Epithelial cell of proximal tubule (primary cell): ENCODE measurements around the gene SORCS2. TPM values are rescaled to one million over a fixed set of nuclear protein-coding genes. Genes with fewer than 3 reads are reported as not detected.
A peak's percentile ranks its signal among the peaks of the same experiment; 100 is the strongest.

Experiments used
- DNase-seq: peaks from one replicate; pipeline ENCODE4 v3.0.0-alpha.2; 2011; ENCODE audit warnings: low read depth
- H3K4me3 ChIP-seq: 2 replicates; pipeline ENCODE4 v1.5.1; 2011; ENCODE audit warnings: low read depth, mild to moderate bottlenecking, low read length
- total RNA-seq: library from RNA; depleted of rRNA; stranded (reverse); fragments of >200 nt; gene quantifications from 2 replicates; pipeline ENCODE4 v1.2.3, GENCODE V29; 2015
- TF ChIP-seq, protein P1 (sequence below): conservative IDR thresholded peaks from 2 replicates; pipeline ENCODE4 v1.5.1; 2012; ENCODE audit warnings: low read depth, mild to moderate bottlenecking, low read length

The SORCS2 gene
- total RNA-seq, 1 donor from 2014 or later = 0.29 TPM

DNA sequence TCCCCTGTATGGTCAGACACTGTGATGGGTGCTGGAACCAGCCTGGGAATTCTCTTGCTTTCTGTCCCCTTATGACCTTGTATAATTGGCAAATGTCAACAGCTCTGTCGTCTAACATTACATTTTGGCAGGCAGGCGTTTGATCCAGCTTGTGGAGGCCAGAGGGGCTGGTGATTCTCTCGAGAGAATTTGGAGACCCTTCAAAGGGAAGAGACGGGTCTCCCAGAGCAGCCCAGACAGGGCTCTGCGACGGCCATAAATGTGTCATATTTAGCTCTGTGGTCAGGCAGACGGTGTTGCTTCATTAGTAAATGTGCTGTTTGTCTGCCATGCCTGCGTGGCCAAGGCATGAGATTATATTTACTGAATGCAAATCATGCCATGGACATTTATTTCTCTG lies 68.7 kb downstream of the SORCS2 start:
- TF ChIP-seq, protein P1, sequence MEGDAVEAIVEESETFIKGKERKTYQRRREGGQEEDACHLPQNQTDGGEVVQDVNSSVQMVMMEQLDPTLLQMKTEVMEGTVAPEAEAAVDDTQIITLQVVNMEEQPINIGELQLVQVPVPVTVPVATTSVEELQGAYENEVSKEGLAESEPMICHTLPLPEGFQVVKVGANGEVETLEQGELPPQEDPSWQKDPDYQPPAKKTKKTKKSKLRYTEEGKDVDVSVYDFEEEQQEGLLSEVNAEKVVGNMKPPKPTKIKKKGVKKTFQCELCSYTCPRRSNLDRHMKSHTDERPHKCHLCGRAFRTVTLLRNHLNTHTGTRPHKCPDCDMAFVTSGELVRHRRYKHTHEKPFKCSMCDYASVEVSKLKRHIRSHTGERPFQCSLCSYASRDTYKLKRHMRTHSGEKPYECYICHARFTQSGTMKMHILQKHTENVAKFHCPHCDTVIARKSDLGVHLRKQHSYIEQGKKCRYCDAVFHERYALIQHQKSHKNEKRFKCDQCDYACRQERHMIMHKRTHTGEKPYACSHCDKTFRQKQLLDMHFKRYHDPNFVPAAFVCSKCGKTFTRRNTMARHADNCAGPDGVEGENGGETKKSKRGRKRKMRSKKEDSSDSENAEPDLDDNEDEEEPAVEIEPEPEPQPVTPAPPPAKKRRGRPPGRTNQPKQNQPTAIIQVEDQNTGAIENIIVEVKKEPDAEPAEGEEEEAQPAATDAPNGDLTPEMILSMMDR = no peak
- no peak overlapping the region for H3K4me3 ChIP-seq
- no peak for DNase-seq

DNA sequence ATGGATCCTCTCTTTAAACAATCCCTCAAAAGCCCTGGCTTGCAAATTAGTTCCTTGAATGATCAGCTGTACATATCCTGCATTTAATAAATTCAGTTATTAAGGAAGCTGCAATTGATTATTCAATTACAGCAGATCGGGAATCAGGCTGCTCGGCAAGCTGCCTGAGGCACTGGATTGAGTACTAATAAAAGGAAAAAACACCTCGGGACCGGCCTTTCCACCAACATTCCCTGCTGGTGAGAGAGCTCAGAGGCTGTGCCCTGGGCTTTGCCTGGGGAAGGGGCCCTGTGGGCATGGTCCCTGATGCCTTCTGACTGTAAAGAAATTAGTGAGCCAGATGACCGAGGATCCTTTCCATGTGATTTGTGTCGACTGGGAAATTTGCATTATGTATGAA lies 69.2 kb downstream of the SORCS2 start:
- no peak for DNase-seq
- no peak overlapping the region for H3K4me3 ChIP-seq
- TF ChIP-seq, protein P1 = no peak

GRCh38 chr4:7262134-7262533 lies 69.8 kb downstream of the SORCS2 start:
- TF ChIP-seq, protein P1 = no peak
- DNase-seq = no peak
- H3K4me3 ChIP-seq = no peak overlapping the region

GRCh38 chr4:7263166-7263565 lies 70.8 kb downstream of the SORCS2 start:
- TF ChIP-seq, protein P1 = no peak
- no peak for DNase-seq
- no peak overlapping the region for H3K4me3 ChIP-seq

DNA sequence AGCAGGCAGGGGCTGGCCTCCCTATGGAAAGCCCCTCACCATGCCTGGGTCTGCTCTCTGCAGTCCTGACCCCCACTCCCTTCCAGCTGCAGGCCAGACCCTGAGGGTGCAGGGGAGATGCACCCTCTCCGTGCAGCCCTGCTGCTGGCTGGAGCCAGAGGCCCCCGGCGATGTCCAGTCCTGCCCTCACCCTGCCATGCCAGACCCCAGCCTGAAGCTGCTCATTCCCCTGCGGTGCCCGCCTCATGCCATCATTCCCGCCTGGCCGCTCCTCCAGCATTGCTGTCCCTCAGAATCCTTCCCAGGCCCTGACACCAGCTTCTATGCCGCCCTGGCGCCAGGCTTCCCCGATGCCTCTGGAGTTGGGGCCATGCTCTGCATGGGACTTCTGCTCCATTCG lies 72.4 kb downstream of the SORCS2 start:
- TF ChIP-seq, protein P1 = no peak
- H3K4me3 ChIP-seq = no peak overlapping the region
- DNase-seq = no peak

GRCh38 chr4:7266525-7267292 lies 74.4 kb downstream of the SORCS2 start:
- peak; percentile 56 for DNase-seq
- no peak overlapping the region for H3K4me3 ChIP-seq
- TF ChIP-seq, protein P1 = no peak

GRCh38 chr4:7267829-7268228 lies 75.5 kb downstream of the SORCS2 start:
- H3K4me3 ChIP-seq = no peak overlapping the region
- TF ChIP-seq, protein P1 = no peak
- DNase-seq = no peak
